B cell (primary cell): ENCODE results near the gene CEP85L.

Experiments used
- CTCF ChIP-seq: fragments of 200-600 bp; IDR thresholded peaks from one replicate; pipeline ENCODE4 v1.8.0; 2022; ENCODE audit warnings: antibody characterized with exemption, mild to moderate bottlenecking
- EZH2 ChIP-seq: IDR thresholded peaks from 2 replicates; pipeline ENCODE4 v1.6.1; 2012; ENCODE audit warnings: borderline replicate concordance, low read depth, mild to moderate bottlenecking, moderate library complexity, low read length; ENCODE audit not compliant: insufficient read depth, poor library complexity, severe bottlenecking

GRCh38 chr6:118579786-118580185 lies 71.6 kb downstream of the CEP85L start:
- no peak for TF ChIP-seq EZH2
- TF ChIP-seq CTCF = no peak
